K562 (cell line): ENCODE results near the gene NRTN. TPM values are rescaled to one million over a fixed set of nuclear protein-coding genes. Genes with fewer than 3 reads are reported as not detected.

ENCODE experiments used
- DACH1 ChIP-seq: fragments of 450-650 bp; IDR thresholded peaks from 2 replicates; pipeline ENCODE4 v1.6.1; 2018; ENCODE audit not compliant: partially characterized antibody
- HEY1 ChIP-seq: fragments of 250-450 bp; sonication (Bioruptor Pico); IDR thresholded peaks from 2 replicates; pipeline ENCODE4 v1.5.0; 2020; ENCODE audit warnings: mild to moderate bottlenecking, moderate library complexity, borderline replicate concordance
- MYNN ChIP-seq, 2 experiments: sonication (generic); formaldehyde crosslinking in 1 of 2; IDR thresholded peaks; 2 replicates each; pipeline versions ENCODE4 v1.5.0 to v1.6.1; 2016 to 2020; ENCODE audit warnings: antibody characterized with exemption in 1 of 2, missing genetic modification reagents in 1 of 2
- NFYB ChIP-seq: IDR thresholded peaks from 2 replicates; pipeline ENCODE4 v1.6.1; 2011; ENCODE audit warnings: mild to moderate bottlenecking, moderate library complexity; ENCODE audit not compliant: insufficient read length; ENCODE audit errors: extremely low read depth
- SP2 ChIP-seq: IDR thresholded peaks from 2 replicates; pipeline ENCODE4 v1.6.1; 2011; ENCODE audit warnings: mild to moderate bottlenecking, low read depth, low read length, moderate library complexity; ENCODE audit not compliant: poor library complexity, severe bottlenecking; ENCODE audit errors: extremely low read depth
- TAF7 ChIP-seq: fragments of 450-650 bp; IDR thresholded peaks from 2 replicates; pipeline ENCODE4 v1.6.1; 2016; ENCODE audit warnings: missing genetic modification characterization, missing compliant biosample characterization
- TFAM ChIP-seq: fragments of 250-450 bp; sonication (Bioruptor Pico); conservative IDR thresholded peaks from 2 replicates; pipeline ENCODE4 v1.5.0; 2021; ENCODE audit warnings: mild to moderate bottlenecking, moderate library complexity
- ZC3H8 ChIP-seq: fragments of 450-650 bp; IDR thresholded peaks from 2 replicates; pipeline ENCODE4 v1.6.1; 2017
- ZZZ3 ChIP-seq: fragments of 450-650 bp; IDR thresholded peaks from 2 replicates; pipeline ENCODE4 v1.6.1; 2016; ENCODE audit warnings: antibody characterized with exemption, mild to moderate bottlenecking, moderate library complexity
- polyA plus RNA-seq, 8 experiments: library from polyadenylated mRNA; depleted of rRNA in 4 of 8; stranded (reverse) in 5 of 8; unstranded in 3 of 8; fragments of >200 nt; fragmentation: Nextera tagmentation in 2 of 8; fragmentation: Illumina TruSeq in 1 of 8; extraction: Ambion mirVana in 2 of 8; extraction: Trizol in 1 of 8; gene quantifications; 2 replicates each; pipeline versions ENCODE4 v1.2.1 to v1.2.3, GENCODE V29; 2011 to 2014; ENCODE audit warnings: inconsistent platforms in 1 of 8, missing spikeins in 1 of 8
- total RNA-seq, 7 experiments: library from RNA; depleted of rRNA in 6 of 7; stranded (reverse); fragments of >200 nt in 6 of 7; fragmentation: Illumina TruSeq in 2 of 7; extraction: Trizol in 2 of 7; gene quantifications; 2 replicates each; pipeline versions ENCODE4 v1.2.1 to v1.2.3, GENCODE V29; 2011 to 2021; ENCODE audit warnings: low replicate concordance in 1 of 7
- TF ChIP-seq, protein P1 (sequence below), 2 experiments: fragments of 450-650 bp; IDR thresholded peaks; 2 replicates each; pipeline ENCODE4 v1.6.1; 2018; ENCODE audit warnings: mild to moderate bottlenecking in 2 of 2, low read depth in 1 of 2; ENCODE audit not compliant: partially characterized antibody in 2 of 2
- TF ChIP-seq, protein P2 (sequence below): sonication (generic); formaldehyde crosslinking; IDR thresholded peaks from 2 replicates; pipeline ENCODE4 v1.8.1; 2023; ENCODE audit warnings: mild to moderate bottlenecking, missing genetic modification reagents, moderate library complexity
- TF ChIP-seq, protein P3 (sequence below): fragments of 250-450 bp; sonication (Bioruptor Pico); IDR thresholded peaks from 2 replicates; pipeline ENCODE4 v1.5.0; 2021; ENCODE audit warnings: mild to moderate bottlenecking, moderate library complexity
- TF ChIP-seq, protein P4 (sequence below): sonication (generic); formaldehyde crosslinking; IDR thresholded peaks from 2 replicates; pipeline ENCODE4 v1.4.0; 2020; ENCODE audit warnings: mild to moderate bottlenecking, missing genetic modification reagents

NRTN gene
- total and polyA plus RNA-seq, 9 of the 15 experiments (the other 6 are each of a cell fraction or from before 2014, with no cell fraction given), result 0.62 to 8.1 (median 1.6) TPM; not detected in 2

DNA sequence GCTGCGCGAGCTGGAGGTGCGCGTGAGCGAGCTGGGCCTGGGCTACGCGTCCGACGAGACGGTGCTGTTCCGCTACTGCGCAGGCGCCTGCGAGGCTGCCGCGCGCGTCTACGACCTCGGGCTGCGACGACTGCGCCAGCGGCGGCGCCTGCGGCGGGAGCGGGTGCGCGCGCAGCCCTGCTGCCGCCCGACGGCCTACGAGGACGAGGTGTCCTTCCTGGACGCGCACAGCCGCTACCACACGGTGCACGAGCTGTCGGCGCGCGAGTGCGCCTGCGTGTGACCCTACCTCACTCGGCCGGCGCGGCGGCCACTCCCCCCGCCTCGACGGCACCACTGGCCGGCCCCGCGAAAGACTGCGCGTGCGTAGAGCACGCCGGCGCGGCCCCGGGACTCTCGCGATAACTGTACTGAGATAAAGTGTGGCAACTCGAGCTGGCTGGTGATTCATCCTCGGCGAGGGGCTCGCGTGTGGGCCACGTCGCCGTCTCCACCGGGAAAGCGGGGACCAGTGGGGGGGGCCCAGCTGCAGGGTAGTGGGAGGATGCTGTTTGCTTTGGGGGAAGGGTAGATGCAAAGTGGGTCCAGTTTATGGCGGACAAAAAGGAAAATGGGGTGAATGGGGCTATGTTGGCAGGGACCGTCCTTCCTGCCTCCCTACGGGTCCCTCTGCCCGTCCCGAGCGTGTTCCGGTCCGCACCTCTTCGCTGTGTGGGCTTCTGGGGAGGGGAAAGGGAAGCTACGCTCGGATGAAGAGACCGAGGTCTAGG lies 23.2 kb downstream of the NRTN start (continued):
- TF ChIP-seq, protein P1, sequence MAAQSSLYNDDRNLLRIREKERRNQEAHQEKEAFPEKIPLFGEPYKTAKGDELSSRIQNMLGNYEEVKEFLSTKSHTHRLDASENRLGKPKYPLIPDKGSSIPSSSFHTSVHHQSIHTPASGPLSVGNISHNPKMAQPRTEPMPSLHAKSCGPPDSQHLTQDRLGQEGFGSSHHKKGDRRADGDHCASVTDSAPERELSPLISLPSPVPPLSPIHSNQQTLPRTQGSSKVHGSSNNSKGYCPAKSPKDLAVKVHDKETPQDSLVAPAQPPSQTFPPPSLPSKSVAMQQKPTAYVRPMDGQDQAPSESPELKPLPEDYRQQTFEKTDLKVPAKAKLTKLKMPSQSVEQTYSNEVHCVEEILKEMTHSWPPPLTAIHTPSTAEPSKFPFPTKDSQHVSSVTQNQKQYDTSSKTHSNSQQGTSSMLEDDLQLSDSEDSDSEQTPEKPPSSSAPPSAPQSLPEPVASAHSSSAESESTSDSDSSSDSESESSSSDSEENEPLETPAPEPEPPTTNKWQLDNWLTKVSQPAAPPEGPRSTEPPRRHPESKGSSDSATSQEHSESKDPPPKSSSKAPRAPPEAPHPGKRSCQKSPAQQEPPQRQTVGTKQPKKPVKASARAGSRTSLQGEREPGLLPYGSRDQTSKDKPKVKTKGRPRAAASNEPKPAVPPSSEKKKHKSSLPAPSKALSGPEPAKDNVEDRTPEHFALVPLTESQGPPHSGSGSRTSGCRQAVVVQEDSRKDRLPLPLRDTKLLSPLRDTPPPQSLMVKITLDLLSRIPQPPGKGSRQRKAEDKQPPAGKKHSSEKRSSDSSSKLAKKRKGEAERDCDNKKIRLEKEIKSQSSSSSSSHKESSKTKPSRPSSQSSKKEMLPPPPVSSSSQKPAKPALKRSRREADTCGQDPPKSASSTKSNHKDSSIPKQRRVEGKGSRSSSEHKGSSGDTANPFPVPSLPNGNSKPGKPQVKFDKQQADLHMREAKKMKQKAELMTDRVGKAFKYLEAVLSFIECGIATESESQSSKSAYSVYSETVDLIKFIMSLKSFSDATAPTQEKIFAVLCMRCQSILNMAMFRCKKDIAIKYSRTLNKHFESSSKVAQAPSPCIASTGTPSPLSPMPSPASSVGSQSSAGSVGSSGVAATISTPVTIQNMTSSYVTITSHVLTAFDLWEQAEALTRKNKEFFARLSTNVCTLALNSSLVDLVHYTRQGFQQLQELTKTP (IDR thresholded peaks at IDR 0.05; ENCODE audit: low read depth in 1 of 2, partially characterized antibody in 2 of 2), result peak in 1 of 2 experiments; percentile 70
- TF ChIP-seq MYNN (IDR thresholded peaks at IDR 0.05) (peak; percentile 53; the same call in 1 of the 2 replicates), MYNN (CRISPR knock-in tag; IDR thresholded peaks at IDR 0.05) (no peak), TAF7 (tag) (peak; percentile 87), HEY1 (CRISPR knock-in tag) (peak; percentile 75; the same call in 1 of the 2 replicates), TFAM (no peak), ZC3H8 (no peak), DACH1 (peak; percentile 61), ZZZ3 (no peak), SP2 (no peak), NFYB (no peak)
- TF ChIP-seq, protein P2, sequence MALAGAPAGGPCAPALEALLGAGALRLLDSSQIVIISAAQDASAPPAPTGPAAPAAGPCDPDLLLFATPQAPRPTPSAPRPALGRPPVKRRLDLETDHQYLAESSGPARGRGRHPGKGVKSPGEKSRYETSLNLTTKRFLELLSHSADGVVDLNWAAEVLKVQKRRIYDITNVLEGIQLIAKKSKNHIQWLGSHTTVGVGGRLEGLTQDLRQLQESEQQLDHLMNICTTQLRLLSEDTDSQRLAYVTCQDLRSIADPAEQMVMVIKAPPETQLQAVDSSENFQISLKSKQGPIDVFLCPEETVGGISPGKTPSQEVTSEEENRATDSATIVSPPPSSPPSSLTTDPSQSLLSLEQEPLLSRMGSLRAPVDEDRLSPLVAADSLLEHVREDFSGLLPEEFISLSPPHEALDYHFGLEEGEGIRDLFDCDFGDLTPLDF (CRISPR knock-in tag), result peak; percentile 89
- TF ChIP-seq, protein P3, sequence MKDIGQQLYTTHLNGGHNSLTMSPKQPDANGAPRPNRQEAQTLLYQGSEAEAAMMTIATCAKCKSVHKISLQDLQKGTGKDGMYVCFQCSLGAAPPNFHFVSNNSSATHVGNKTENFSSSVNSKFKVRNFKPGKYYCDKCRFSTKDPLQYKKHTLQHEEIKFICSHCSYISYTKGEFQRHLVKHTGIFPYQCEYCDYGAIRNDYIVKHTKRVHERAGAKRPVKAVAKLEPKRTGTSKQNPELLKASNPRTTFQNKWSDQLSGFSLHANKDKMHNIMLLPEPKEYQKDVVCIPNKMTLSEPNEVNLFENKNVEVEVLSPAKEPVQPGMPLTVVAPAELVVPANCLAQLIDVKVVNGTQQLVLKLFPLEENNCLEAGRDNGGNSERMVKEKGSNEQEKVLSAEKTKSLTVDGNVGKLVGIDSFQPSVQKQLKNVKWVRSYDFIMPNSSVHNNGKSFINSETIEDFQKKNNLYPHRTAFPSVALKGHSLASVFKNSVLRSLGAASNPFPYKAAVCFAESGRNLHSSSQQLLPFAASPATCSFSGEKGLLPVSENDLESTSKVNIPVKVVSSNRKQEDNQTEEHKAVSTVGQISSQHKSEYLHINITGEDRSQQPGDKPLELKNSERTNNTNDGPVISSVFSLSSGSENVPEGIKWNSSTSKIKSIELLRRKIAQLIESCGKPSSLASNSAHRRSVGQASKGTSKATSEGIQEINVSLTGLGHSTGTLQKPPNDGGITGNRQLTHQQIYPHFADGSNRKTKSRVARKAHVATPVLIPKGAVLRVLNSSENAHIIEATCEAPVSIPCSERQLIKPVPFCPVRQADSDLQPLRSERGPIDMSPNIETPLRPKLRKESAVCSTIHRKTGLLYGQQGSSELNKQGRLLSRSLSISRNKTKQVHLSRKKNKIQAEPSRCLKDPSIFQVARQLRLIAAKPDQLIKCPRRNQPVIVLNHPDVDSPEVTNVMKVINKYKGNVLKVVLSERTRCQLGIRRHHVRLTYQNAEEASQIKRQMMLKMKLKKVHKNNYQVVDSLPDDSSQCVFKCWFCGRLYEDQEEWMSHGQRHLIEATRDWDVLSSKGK, result no peak
- TF ChIP-seq, protein P4, sequence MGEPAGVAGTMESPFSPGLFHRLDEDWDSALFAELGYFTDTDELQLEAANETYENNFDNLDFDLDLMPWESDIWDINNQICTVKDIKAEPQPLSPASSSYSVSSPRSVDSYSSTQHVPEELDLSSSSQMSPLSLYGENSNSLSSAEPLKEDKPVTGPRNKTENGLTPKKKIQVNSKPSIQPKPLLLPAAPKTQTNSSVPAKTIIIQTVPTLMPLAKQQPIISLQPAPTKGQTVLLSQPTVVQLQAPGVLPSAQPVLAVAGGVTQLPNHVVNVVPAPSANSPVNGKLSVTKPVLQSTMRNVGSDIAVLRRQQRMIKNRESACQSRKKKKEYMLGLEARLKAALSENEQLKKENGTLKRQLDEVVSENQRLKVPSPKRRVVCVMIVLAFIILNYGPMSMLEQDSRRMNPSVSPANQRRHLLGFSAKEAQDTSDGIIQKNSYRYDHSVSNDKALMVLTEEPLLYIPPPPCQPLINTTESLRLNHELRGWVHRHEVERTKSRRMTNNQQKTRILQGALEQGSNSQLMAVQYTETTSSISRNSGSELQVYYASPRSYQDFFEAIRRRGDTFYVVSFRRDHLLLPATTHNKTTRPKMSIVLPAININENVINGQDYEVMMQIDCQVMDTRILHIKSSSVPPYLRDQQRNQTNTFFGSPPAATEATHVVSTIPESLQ (CRISPR knock-in tag), result peak; percentile 86; the same call in 1 of the 2 replicates
